NCI-H526 treated with DMSO at 0.1 percent for 48 hours (cell line): ENCODE measurements around the gene OSGIN1.

Source experiments
- DNase-seq: peaks from one replicate; lab custom pipeline; 2025; lab: John Stamatoyannopoulos, UW

Gene OSGIN1

GRCh38 chr16:83925957-83926725 lies 26.9 kb upstream of the OSGIN1 start:
- no peak for DNase-seq

DNA sequence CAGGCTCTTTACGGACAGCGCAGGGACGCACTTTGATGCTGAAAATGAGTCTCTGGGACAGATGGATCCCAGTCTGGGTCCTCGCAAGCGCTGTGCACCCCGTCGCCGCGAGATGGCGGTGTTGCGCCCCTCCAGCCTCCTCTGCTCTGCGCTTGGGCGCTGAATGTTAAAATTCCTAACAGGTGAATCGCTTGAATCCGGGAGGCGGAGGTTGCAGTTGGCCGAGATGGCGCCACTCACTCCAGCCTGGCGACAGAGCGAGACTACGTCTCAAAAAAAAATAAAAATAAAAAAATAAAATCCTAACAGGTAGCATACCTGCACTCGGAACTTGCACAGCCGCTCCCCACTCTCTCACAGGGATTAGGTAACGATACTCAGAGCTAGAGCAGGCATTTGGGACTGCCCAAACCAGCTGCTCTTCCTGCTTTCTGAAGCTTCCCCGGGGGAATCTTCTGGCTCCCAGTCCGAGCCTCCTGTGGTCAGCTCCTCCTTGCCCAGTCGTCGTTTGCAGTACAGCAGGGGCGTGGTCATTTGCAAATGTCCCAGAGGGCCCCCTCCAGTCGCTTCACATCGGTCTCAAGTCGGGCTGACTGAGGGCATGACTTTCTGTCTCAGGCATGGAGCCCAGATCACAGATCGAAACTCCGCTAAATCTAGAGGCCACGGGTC lies 26.2 kb upstream of the OSGIN1 start:
- DNase-seq: peak; percentile 35

DNA sequence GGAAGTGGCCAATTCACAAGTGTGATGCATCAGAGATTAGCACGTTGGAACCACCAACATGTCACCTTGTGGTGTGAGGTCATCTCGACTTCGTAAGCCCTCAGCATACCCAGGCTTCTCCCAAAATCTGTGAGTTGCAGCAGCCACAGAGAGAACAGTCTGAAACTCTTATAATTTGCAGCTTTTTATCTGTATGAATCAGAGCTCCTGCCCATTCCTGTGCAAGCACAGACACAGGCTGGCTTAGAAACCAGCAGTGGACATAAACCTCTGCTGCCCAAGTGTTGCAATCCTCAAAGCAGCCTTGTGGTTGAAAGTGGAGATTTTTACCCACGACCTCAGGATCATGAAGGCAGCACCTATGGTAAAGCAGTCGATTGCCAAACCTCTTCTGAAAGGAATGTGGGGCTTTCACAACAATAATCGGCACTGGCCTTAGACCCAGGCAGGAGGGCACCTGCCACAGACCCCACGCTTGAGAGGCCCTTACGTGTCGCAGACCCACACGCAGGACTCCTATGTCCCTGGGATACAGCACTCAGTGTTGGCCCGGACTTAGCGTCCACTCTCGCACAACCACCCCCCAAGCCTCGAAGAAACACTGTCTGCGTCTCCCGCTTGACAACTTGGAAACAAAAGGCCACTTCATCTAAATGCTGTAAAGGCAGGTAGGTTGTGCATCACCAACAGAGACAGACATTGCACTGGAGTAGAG lies 24.5 kb upstream of the OSGIN1 start:
- no peak for DNase-seq

DNA sequence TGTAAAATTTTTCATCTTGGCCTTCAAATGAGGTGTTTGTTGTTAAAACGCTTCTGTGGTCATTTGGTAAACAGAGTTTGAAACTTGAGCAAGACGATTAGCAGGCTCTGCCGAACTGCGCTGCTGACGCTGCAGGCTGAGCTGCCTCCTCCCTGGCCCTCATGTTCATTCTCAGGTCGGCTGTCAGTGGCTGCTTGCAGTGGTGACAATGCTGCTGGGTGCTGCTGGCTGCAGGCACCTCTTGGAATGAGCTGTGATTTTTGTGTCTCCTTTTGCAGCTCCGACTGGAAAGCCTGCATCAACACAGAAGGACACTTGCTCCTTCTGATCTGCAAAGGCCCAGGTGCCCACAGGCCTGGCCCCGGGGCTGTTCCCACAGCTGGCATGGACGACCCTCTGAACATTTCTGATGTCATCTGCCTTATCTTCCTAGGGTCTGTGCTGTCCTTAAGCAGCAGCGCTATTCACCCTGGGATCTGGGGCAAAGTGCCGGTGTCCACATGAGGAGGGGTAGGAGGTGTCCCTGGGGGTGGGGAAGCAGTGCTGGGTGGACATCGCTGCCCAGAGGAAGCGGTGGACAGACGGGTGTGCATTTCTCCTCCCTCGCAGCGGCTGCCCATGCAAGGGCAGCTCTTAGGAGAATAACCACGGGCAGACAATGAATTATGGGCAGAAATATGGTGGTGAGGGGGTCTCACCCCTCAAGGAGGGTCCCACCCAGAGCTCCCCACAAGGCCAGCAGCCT lies 23.1 kb upstream of the OSGIN1 start:
- no peak for DNase-seq

DNA sequence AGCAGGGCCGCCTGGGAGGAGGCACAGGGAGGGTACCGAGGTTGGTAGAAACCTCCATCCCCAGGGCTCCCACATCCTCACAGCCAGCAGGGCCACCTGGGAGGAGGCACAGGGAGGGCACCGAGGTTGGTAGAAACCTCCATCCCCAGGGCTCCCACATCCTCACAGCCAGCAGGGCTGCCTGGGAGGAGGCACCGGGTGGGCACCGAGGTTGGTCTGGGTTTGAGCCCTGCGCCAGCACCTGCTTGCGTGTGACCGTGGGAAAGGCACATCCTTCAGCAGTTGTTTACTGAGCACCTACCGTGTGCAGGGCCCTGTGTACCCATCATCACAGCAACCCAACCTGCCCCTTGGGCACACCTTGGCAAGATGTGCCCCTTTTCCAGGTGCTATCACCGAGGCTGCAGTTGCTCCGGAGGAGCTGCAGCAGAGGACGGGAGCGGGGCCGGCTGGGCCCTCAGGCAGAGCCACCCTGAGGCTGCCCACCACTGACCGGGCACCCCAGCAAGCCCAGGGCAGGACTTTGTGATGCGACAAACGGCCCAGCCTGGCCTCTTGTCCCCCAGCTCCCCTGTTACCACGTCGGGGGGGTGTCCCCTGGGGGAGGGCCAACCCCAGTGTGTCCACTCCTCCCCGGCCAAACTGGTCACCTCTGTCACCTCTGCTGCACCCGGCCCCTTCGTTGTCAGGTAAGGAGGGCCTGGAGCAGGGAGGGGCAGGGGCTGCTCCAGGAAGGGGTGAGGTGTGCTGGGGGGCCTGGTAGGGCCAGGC lies 22.1 kb upstream of the OSGIN1 start:
- DNase-seq: no peak

GRCh38 chr16:83931556-83931955 lies 21.5 kb upstream of the OSGIN1 start:
- no peak for DNase-seq

DNA sequence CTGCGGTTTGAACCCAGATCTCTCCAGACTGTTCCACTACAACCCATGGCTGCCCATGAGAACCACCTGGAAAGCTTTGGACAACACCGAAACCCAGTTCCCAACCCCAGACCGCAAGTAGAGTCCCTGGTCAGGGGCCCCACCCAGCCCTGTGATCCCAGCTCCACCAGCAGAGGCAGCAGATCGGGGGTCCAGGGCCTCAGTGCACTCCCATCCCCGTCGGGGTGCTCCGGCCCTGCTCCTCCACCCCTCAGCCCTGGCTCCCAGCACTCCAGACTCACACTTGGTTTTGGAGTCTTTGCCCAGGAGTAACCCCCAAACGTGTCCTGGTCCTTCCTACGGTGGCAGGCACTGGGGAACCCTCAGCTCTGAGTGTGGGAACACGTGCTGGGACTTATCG lies 20.7 kb upstream of the OSGIN1 start:
- DNase-seq: no peak

GRCh38 chr16:83932955-83933673 lies 19.9 kb upstream of the OSGIN1 start:
- DNase-seq: no peak

- no peak for DNase-seq
Measured at GRCh38 chr16:83933885-83934683, 19.0 kb upstream of the OSGIN1 start.

DNA sequence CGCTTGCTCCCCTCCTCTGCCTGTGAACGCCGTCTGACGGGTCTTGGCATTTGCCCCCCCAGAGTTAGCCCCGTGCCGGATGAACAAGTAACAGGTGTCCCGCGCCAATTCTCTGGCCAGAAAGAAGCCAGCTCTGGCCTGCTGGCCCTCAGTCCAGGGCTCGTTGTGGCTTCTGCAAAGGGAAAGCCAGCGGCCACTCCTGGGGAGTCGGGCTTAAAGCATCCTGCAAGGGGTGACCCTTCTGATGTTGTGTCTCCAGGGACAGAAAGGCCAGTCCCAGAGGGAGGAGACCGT lies 18.4 kb upstream of the OSGIN1 start:
- DNase-seq: no peak

DNA sequence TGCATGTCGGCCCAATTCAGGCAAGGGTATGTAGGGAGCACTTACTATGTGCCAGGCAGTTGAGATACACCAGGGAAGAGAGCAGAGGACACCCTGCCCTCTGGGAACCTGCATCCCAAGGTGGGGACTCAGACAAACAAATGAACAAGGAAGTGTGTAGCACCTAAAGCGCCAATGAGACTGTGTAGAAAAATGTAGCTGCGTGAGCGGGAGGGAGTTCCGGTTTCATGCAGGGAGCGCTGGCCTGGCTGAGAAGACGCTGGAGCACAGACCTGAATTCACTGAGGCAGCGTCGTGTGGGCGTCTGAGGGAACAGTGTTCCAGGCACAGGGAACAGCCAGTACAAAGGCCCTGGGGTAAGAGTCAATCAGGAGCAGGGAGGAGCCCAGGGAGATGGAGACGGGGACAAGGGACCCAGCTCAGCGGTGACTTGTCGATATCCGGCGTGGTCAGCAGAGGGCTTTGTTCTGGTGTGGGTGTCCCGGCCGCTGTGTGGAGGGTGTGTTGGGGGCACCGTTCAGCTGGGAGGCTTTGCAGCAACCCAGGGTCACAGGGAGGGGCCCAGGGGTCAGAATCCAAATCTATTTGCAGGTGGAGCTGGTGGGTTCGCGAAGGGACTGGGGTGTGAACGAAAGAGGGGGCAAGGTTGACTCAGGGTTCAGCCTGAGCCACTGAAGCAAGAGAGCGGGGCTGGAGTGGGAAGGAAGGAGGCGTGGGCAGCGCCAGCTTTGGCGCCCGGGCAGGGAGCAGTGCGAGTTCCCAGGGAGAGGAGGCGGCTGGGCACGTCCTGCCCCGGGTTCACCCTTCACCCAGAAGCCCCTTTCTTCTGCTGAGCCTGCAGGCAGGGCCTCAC lies 17.8 kb upstream of the OSGIN1 start:
- no peak for DNase-seq

DNA sequence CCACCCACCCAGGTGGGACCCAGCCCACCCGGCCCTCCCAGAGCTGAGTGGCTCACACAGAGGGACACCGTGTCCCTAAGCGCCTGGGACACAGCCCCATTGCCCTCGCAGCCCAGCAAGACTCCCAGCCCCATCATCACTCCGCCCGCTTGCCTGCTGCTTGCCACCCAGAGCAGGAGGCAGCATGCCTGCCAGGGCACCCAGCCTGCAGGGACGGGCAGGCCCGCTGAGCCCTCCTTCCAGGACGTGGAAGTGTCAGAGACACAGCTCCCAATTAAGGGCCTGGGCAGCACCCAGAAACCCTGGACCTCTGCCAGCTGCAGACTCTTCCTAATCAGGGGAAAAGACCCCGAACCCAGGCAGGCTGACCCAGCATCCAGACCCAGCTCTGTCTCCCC lies 17.2 kb upstream of the OSGIN1 start:
- DNase-seq: no peak

GRCh38 chr16:83936581-83937165 lies 16.4 kb upstream of the OSGIN1 start:
- no peak for DNase-seq

DNA sequence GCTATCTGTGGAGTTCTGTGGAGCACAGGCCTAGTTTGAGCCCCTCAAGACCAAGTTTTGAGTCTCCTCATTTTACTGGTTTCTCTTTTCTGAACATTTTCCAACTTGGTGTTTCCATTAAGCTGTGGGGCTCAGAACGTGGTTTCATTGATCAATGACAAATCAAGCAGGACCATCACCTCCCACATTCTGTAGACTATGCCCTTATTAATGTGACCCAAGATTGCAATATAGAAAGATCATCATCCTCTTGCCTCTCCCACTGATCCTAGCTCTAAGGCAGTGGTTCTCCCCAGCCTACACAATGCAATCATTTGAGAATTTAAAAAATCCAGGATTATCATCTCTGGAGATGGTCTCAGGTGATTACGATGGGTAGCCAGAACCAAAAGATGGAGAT lies 15.8 kb upstream of the OSGIN1 start:
- no peak for DNase-seq

GRCh38 chr16:83937922-83938885 lies 14.8 kb upstream of the OSGIN1 start:
- DNase-seq: no peak

- no peak for DNase-seq
Measured at GRCh38 chr16:83939266-83939855, 13.7 kb upstream of the OSGIN1 start.

DNA sequence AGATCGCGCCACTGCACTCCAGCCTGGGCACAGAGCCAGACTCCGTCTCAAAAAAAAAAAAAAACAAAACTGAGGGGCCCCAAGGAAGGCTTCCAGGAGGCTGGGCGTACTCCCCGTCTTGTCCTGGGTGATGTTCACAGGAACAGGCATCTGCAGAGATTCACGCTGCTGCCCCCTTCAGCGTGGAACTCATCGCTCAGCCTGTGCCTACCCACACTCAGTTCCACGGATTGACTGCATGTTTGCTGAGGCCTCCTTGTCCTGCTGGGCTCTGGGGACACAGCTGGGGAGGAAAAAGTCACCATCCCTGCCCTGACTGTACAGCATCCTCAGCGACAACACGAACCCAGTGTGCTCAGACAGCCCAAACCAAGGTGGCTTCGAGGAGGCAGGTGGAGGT lies 12.9 kb upstream of the OSGIN1 start:
- no peak for DNase-seq
